ENCODE data around the gene P2RX2.
"Not testable (repeated sequence)": the region's sequence is repeated elsewhere in the genome, so short reads cannot be mapped to it uniquely, and the experiment has no call there.

P2RX2 gene

GRCh38 chr12:132583411-132583710, 35.2 kb upstream of the P2RX2 start:
- no peak for DNase-seq

DNA sequence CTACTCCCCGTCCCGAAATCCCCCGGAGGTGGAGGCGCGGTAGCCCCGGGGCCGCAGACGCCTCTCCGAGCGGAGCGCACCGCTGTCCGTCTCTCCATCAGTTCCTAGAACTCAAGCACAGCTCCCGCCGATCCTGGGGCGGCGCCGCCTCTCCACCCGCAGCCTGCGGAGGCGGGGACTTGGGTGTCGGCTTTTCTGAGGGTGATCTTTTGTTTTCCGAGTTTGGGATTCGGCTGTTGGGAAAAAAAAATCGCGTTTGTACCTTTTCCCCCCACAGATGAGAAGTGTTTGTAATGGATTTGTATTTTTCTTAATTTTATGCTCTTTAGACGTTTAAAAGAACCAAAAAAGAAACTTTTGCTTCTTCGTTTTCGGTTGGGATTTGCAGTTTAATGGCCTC, 34.8 kb upstream of the P2RX2 start:
- no peak for DNase-seq

DNA sequence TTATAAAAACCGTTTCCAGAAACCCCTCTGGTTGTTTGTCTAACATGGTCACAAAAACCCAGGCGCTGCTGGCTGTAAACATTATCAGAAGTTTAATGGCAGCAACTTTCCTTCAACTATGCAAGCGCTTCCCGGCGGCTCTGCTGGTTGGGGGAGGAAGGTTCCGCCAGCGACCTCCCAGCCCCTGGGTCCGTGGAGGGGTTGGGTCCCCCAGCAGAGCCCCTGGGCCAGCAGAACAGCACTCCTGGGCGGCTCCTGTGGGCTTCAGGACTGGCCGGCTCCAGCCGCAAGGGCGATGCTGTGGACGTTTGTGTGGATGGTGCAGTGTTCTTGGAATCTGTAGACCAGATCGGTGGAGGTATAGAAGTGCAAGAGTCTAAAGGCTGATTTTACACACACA, 34.1 kb upstream of the P2RX2 start:
- no peak for DNase-seq

GRCh38 chr12:132585177-132585576, 33.4 kb upstream of the P2RX2 start:
- DNase-seq, result no peak

GRCh38 chr12:132586929-132587328, 31.6 kb upstream of the P2RX2 start:
- DNase-seq, result no peak

- no peak for DNase-seq
Measured at GRCh38 chr12:132587781-132588180, 30.8 kb upstream of the P2RX2 start.

- no peak for DNase-seq
Measured at GRCh38 chr12:132588319-132588718, 30.3 kb upstream of the P2RX2 start.

GRCh38 chr12:132588821-132589669, 29.5 kb upstream of the P2RX2 start:
- DNase-seq, result no peak

- no peak for DNase-seq
Measured at GRCh38 chr12:132591107-132591935, 27.3 kb upstream of the P2RX2 start.

DNA sequence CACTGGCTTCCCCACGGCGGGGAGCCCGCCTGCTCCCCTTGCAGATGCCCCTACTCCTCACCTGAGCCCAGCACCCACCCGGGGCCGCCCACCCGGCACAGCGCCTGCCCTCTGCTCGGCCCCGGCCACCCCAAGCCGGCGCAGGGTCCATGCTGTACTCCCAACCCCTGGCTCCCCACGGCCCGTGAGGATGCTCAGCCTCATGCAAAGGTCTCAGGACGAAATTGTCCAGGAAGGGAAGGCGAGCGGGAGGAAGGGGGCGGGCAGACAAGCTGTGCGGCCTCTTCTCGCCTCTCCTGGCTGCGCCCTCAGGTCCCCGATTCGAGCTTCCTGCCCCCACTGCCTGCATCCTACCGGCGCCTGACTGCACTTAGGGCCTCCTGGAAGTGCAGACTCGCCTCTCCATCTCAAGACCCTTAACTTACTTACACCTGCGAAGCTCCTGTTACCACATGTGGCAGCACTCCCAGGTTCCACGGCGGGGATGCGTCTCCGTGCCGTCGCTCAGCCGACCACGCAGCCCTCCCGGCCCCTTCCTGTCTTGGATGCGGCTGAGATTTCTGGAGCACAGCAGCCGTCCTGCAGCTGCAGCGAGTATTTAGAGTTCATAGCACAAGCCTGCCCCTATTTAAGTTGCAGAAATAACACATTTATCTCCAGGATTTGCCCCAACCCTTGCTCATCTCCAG, 26.1 kb upstream of the P2RX2 start:
- DNase-seq, result no peak

GRCh38 chr12:132593071-132593470, 25.5 kb upstream of the P2RX2 start:
- DNase-seq, result no peak

DNA sequence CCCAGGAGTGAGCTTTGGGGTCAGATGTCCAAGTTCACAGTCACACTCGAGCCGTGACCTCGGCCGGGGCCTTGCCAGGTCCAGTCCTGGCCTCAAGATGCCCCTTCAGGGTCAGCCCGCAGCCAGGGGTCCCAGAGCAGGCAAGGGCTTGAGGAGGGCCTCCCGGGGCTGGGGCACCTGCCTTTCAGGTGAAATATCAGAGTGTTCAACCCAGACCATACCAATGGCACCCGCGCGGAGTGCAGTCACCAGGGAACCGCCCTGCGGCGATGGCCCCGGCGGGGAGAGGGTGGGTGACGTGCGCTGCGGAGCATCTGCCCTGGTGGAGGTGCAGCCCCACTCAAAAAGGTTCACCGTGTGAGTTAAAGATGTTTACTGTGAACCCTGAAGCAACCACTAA, 25.1 kb upstream of the P2RX2 start:
- DNase-seq, result no peak

- peak in 56 of 58 donors; percentile 6 to 95 (median 78) for DNase-seq
Measured at GRCh38 chr12:132593938-132594358, 24.6 kb upstream of the P2RX2 start.

DNA sequence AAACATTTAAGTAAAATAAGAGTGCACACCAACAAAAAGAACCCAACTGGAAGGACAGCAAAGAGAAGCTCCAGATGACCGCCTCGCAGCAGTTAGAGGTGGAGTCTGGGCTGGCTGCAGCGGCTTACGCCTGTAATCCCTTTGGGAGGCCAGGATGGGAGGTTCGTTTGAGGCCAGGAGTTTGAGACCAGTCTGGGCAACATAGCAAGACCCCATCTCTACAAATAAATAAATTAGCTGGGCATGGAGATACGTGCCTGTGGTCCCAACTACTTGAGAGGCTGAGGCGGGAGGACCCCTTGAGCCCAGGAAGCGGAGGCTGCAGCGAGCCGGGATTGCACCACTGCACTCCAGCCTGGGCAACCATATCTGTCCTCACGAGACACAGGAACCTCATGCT, 23.4 kb upstream of the P2RX2 start:
- no peak for DNase-seq

DNA sequence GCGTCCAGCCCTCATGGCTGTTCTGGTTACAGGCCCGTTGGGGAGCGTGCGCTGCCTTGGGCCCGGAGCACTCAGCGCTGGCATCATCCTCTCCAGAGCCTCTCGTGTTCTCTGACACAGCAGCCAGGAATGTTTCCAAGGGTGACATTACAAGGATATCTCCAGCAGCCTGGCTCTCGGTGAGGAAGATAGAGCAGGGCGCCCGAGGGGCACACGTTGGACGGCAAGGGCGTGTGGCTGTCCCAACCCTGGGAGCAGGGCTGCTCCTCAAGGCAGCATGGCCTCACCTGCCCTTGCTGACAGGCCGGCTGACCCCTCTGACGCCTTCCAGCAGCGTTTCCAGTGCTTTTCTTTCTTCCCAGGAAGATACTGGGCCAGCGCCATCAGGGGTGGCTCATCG, 22.6 kb upstream of the P2RX2 start:
- no peak for DNase-seq

DNA sequence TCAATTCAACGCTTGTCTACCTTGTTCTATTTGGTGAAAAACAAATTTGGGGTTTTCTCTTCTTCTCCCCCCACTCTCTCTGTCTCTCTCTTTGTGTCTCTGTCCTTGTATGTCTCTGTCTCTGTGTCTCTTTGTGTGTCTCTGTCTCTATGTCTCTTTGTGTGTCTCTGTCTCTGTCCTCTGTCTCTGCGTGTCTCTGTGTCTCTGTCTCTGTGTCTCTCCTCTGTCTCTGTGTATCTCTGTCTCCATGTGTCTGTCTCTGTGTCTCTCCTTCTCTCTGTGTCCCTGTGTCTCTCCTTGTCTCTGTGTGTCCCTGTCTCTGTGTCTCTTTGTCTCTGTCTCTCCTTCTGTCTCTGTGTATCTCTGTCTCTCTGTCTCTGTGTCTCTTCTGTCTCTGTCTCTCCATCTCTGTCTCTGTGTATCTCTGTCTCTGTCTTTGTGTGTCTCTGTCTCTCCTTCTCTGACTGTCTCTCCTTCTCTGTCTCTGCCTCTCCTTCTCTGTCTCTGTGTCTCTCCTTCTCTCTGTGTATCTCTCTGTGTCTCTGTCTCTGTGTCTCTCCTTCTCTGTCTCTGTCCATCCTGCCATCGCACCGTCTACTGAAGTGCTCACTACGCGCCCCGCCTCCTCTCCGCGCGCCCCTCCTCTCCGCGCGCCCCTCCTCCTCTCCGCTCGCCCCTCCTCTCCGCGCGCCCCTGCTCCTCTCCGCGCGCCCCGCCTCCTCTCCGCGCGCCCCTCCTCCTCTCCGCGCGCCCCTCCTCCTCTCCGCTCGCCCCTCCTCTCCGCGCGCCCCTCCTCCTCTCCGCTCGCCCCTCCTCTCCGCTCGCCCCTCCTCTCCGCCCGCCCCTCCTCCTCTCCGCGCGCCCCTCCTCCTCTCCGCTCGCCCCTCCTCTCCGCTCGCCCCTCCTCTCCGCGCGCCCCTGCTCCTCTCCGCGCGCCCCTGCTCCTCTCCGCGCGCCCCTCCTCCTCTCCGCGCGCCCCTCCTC, 21.0 kb upstream of the P2RX2 start:
- peak in 13 of 58 donors; percentile 13 to 76 (median 38) for DNase-seq

DNA sequence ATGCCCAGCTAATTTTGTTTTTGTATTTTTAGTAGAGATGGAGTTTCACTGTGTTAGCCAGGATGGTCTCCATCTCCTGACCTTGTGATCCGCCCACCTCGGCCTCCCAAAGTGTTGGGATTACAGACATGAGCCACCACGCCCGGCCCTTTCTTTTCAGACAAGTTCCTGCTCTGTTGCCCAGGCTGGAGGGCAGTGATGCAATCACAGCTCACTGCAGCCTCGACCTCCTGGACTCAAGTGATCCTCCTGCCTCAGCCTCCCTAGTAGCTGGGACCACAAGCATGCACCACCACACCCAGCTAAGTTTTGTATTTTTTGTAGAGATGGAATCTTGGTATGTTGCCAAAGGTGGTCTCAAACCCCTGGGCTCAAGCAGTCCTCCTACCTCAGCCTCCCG, 19.1 kb upstream of the P2RX2 start:
- DNase-seq, result not testable (repeated sequence)

DNA sequence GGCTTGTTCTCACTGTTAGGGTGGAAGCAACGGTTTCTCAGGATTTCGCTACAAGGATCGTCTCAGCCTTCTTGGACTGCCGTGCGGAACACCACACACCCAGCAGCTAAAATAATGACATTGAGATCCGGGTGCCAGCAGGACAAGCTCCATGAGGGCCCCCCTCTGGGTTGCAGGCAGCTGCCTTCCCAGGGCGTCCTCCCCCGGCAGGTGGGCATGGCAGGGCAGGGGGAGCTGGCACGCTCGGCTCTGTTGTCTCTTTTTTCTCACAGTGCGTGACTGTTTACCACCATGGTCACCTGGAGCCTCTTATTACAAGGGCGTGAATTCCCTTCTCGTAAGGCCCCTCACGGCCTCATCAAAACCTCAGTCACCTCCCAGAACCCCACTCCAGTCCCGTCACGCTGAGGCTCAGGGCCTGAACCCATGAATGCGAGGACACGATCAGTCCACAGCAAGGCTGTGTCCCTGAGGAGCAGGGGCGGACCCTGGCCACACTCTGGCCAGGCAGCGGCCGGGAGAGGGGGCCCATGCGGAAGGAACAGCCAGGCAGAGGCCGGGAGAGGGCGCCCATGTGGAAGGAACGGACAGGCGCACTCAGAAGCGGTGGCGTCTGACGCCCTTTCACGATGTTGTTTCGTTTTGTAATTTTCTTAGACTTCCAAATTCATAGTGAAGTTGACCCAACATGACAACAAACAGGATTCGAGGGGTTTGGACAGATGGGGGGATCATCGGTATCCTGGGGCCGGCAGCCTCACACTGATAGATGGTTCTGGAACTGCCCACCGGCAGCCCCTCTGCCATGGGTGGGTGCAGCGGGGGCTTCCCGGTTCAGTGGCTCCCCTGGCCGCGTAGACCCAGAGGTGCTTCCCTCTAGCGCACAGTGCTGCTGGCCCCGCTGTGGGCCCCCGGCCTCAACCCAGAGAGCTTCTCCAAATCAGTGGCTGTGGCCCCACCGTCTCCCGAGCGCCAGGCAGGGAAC, 18.2 kb upstream of the P2RX2 start:
- DNase-seq, result peak in 36 of 58 donors; percentile 8 to 69 (median 28)

GRCh38 chr12:132601171-132601883, 17.2 kb upstream of the P2RX2 start:
- no peak for DNase-seq
